ENCODE measurements around the gene EFNA4. TPM values are rescaled to one million over a fixed set of nuclear protein-coding genes. Genes with fewer than 3 reads are reported as not detected.
A peak's percentile ranks its signal among the peaks of the same experiment; 100 is the strongest.

The EFNA4 gene
- polyA plus RNA-seq, 1 of the 3 experiments (the other 2 are of a cell fraction), result 17.7 TPM

DNA sequence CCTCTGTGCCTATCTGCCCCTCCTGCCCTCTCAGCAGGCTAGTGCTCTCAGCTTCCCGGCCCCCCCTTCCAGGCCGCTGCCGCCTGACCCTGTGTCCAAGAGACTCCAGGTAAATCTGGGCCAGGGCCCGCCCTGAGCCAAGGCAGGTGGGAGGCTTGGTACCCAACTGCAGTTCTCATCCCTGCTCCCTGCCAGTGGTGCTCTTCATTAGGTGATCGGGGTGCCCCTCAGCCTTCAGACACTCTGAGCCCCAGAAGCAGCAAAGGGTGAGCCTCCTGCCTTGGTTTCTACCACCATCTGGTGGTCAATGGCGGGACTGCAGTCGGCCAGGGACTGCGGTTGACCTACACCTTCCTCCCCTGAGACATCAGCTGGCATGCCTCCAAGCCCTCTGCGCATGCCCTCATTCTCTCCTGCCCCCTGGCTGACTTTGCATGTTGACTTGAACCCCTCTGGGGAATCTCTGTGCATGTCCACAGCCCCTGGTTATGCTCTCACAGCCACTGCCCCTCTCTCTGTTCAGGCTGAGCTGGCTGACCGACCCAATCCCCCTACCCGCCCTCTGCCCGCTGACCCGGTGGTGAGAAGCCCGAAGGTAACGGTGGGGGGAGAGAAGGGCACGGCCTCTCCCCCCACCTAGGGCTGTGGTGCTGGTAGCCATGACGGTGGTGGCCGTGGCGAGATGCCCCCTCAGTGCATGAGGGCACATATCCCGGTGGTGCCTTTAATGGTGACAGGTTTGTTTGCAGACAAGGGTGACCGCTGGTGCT, 2.0 kb upstream of the EFNA4 start:
- Histone ChIP-seq H2AFZ (ENCODE audit: low read depth) (0 out of 2 replicates have a peak overlapping the region, but pooled peaks have one; percentile 16), H3F3A (replicated peaks; ENCODE audit: insufficient read depth) (peaks cover 9% of the 10 kb centered on the region), H3K36me3 (replicated peaks in 1 of 2; ENCODE audit: control insufficient read depth in 1 of 2, insufficient read depth in 2 of 2, low read length in 1 of 2) (peaks cover 0 to 19% of the 10 kb centered on the region in 2 experiments), H3K4me2 (no peak overlapping the region), H4K20me1 (ENCODE audit: insufficient read depth) (no peaks in the 10 kb centered on the region), H3K79me2 (ENCODE audit: insufficient read depth) (peaks cover 22% of the 10 kb centered on the region), H3K9ac (no peak overlapping the region), H3K9me2 (no peaks in the 10 kb centered on the region), H3K9me3 (no peaks in the 10 kb centered on the region), H3K27ac (ENCODE audit: low read depth in 2 of 2, low read length in 1 of 2) (no peak overlapping the region), H3K27me3 (ENCODE audit: insufficient read depth) (no peaks in the 10 kb centered on the region), H3K4me1 (ENCODE audit: control insufficient read depth in 1 of 2, insufficient read depth in 2 of 2, low read depth in 1 of 2, low read length in 1 of 2) (peaks cover 0 to 25% of the 10 kb centered on the region in 2 experiments; a peak in 2 of 4 replicates), H3K4me3 (ENCODE audit: low read depth in 2 of 2, low read length in 1 of 2) (no peak overlapping the region; a peak in 1 of 4 replicates)
- POLR2A ChIA-PET, result interaction anchor here (1.5 to 1.7 kb wide), 2 partner anchors 9 to 17 kb away, joined by 3 to 5 read pairs; no protein-coding TSS in a partner anchor
- DNase-seq, result peak; percentile 88
- 34% methylated on average over 14 of the region's 21 CpGs for WGBS (ENCODE audit: low lambda C conversion rate)
- CTCF ChIA-PET, result interaction anchor here (0.6 to 29.9 kb wide), 53 partner anchors 8 to 462 kb away, joined by 3 to 573 read pairs (median 5); partner anchors contain the start of genes ADAM15, DCST1, DCST2 and EFNA3
- TF ChIP-seq RAD21 (IDR thresholded peaks at IDR 0.05; ENCODE audit: low read length), result peak; percentile 96
- TF ChIP-seq FOXJ3 (CRISPR knock-in tag; IDR thresholded peaks at IDR 0.05), result no peak
- TF ChIP-seq, protein P1, sequence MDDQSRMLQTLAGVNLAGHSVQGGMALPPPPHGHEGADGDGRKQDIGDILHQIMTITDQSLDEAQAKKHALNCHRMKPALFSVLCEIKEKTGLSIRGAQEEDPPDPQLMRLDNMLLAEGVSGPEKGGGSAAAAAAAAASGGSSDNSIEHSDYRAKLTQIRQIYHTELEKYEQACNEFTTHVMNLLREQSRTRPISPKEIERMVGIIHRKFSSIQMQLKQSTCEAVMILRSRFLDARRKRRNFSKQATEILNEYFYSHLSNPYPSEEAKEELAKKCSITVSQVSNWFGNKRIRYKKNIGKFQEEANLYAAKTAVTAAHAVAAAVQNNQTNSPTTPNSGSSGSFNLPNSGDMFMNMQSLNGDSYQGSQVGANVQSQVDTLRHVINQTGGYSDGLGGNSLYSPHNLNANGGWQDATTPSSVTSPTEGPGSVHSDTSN (IDR thresholded peaks at IDR 0.05), result no peak
- no peak for TF ChIP-seq POLR2AphosphoS5 (IDR thresholded peaks at IDR 0.05; ENCODE audit: low read depth, low read length)
- peak; percentile 26 for TF ChIP-seq CHD2 (IDR thresholded peaks at IDR 0.05; ENCODE audit: low read length, partially characterized antibody)
- no peak for TF ChIP-seq RFX5 (IDR thresholded peaks at IDR 0.05; ENCODE audit: low read length)
- 0 out of 2 replicates have a peak, but pooled peaks have one; percentile 42 for TF ChIP-seq NRF1 (IDR thresholded peaks at IDR 0.05; ENCODE audit: low read depth, low read length)
- TF ChIP-seq IRF3 (IDR thresholded peaks at IDR 0.05; ENCODE audit: low read depth, low read length), result no peak
- no peak for TF ChIP-seq MAX (IDR thresholded peaks at IDR 0.05; ENCODE audit: low read depth)
- no peak for TF ChIP-seq EZH2phosphoT487 (IDR thresholded peaks at IDR 0.05; ENCODE audit: borderline replicate concordance, low read depth)
- TF ChIP-seq JUND (IDR thresholded peaks at IDR 0.05), result no peak
- TF ChIP-seq CTCF (IDR thresholded peaks at IDR 0.05), result peak; percentile 97
- no peak for TF ChIP-seq FOSL2 (IDR thresholded peaks at IDR 0.05; ENCODE audit: borderline replicate concordance, low read depth)
- peak; percentile 81 for TF ChIP-seq SMC3 (IDR thresholded peaks at IDR 0.05; ENCODE audit: low read depth, low read length)
- TF ChIP-seq NFIC (IDR thresholded peaks at IDR 0.05; ENCODE audit: borderline replicate concordance), result peak; percentile 24; the same call in 1 of the 2 replicates
- no peak for TF ChIP-seq MXI1 (IDR thresholded peaks at IDR 0.05; ENCODE audit: low read depth, low read length)
- TF ChIP-seq SIN3A (IDR thresholded peaks at IDR 0.05; ENCODE audit: borderline replicate concordance, low read depth, low read length), result no peak
- TF ChIP-seq GABPA (IDR thresholded peaks at IDR 0.05; ENCODE audit: low read depth), result no peak
- no peak for TF ChIP-seq FOXM1 (IDR thresholded peaks at IDR 0.05; ENCODE audit: low read depth)
- peak; percentile 42; the same call in 1 of the 2 replicates for TF ChIP-seq RCOR1 (IDR thresholded peaks at IDR 0.05; ENCODE audit: low read length)
- no peak for TF ChIP-seq TAF1 (IDR thresholded peaks at IDR 0.05; ENCODE audit: borderline replicate concordance, low read depth, low read length)
- TF ChIP-seq GATA2 (CRISPR knock-in tag; IDR thresholded peaks at IDR 0.05), result no peak
- no peak for TF ChIP-seq TCF12 (IDR thresholded peaks at IDR 0.05)
- no peak for TF ChIP-seq ZBTB33 (IDR thresholded peaks at IDR 0.05; ENCODE audit: borderline replicate concordance, low read depth)
- TF ChIP-seq ELF1 (IDR thresholded peaks at IDR 0.05), result no peak
- no peak for TF ChIP-seq YY1 (IDR thresholded peaks at IDR 0.05; ENCODE audit: low read depth)
